8988T (cell line): ENCODE data around the gene MFAP5.
"Not testable (repeated sequence)": the region's sequence is repeated elsewhere in the genome, so short reads cannot be mapped to it uniquely, and the experiment has no call there.

Experiments
- DNase-seq: peaks from one replicate; pipeline ENCODE4 v3.0.0; 2011

MFAP5 gene

GRCh38 chr12:8672381-8672780 lies 9.8 kb upstream of the MFAP5 start:
- no peak for DNase-seq

GRCh38 chr12:8668441-8668840 lies 5.8 kb upstream of the MFAP5 start:
- no peak for DNase-seq

- DNase-seq, result no peak
Observed at GRCh38 chr12:8667270-8667669, 4.6 kb upstream of the MFAP5 start.

- DNase-seq, result no peak
Observed at GRCh38 chr12:8665759-8666158, 3.1 kb upstream of the MFAP5 start.

GRCh38 chr12:8664228-8664913 lies 1.7 kb upstream of the MFAP5 start:
- no peak for DNase-seq

- DNase-seq, result no peak
Observed at GRCh38 chr12:8661751-8662150, 875 bp downstream of the MFAP5 start.

- DNase-seq, result no peak
Observed at GRCh38 chr12:8661016-8661415, 1.6 kb downstream of the MFAP5 start.

- no peak for DNase-seq
Observed at GRCh38 chr12:8658346-8658745, 4.3 kb downstream of the MFAP5 start.

- no peak for DNase-seq
Observed at GRCh38 chr12:8655421-8655820, 7.2 kb downstream of the MFAP5 start.

- DNase-seq, result no peak
Observed at GRCh38 chr12:8648576-8649205, 13.9 kb downstream of the MFAP5 start.

GRCh38 chr12:8647968-8648367 lies 14.7 kb downstream of the MFAP5 start:
- no peak for DNase-seq

- DNase-seq, result no peak
Observed at GRCh38 chr12:8644345-8645248, 18.0 kb downstream of the MFAP5 start.

- DNase-seq, result no peak
Observed at GRCh38 chr12:8642775-8643174, 19.9 kb downstream of the MFAP5 start.

GRCh38 chr12:8639936-8640335 lies 22.7 kb downstream of the MFAP5 start:
- no peak for DNase-seq

GRCh38 chr12:8638951-8639350 lies 23.7 kb downstream of the MFAP5 start:
- no peak for DNase-seq

- DNase-seq, result no peak
Observed at GRCh38 chr12:8637666-8638065, 25.0 kb downstream of the MFAP5 start.

GRCh38 chr12:8637244-8637643 lies 25.4 kb downstream of the MFAP5 start:
- no peak for DNase-seq

GRCh38 chr12:8636581-8636980 lies 26.0 kb downstream of the MFAP5 start:
- DNase-seq, result no peak

GRCh38 chr12:8636007-8636346 lies 26.6 kb downstream of the MFAP5 start:
- DNase-seq, result not testable (repeated sequence)

- not testable (repeated sequence) for DNase-seq
Observed at GRCh38 chr12:8635342-8636006, 27.2 kb downstream of the MFAP5 start.

GRCh38 chr12:8630131-8630530 lies 32.5 kb downstream of the MFAP5 start:
- no peak for DNase-seq

GRCh38 chr12:8629486-8630033 lies 33.1 kb downstream of the MFAP5 start:
- DNase-seq, result no peak

- DNase-seq, result no peak
Observed at GRCh38 chr12:8628731-8629130, 33.9 kb downstream of the MFAP5 start.
